GM12875 (cell line): Measurements from ENCODE around the gene ACVR1B.

Source experiments
- H3K4me3 ChIP-seq: one replicate; pipeline ENCODE4 v1.5.1; 2011; ENCODE audit warnings: low read depth, low read length, control low read depth
- TF ChIP-seq, protein P1 (sequence below): IDR thresholded peaks from 2 replicates; pipeline ENCODE4 v1.5.1; 2011; ENCODE audit warnings: low read depth, mild to moderate bottlenecking, control low read depth, inconsistent platforms, low read length, moderate library complexity, borderline replicate concordance; ENCODE audit not compliant: insufficient read depth

The ACVR1B gene

DNA sequence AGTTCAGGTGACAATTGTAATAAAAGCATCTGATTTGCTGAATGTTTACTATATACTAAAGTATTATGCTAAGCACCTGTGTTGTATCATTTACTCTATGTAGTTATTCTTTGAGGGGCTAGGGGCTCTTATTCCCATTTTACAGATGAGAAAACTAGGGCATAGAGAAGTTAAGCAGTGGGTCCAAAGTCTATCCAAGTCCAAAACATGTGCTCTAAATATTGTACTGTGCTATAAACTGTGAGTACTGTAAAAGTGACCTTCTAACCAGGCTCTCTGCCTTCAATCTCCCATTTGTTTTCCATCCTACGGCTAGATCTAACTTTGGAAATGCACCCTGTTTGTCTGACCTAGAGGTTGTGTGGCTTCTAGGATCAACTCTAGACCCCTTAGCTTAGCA is 9.0 kb downstream of the ACVR1B start:
- H3K4me3 ChIP-seq = no peak overlapping the region
- TF ChIP-seq, protein P1, sequence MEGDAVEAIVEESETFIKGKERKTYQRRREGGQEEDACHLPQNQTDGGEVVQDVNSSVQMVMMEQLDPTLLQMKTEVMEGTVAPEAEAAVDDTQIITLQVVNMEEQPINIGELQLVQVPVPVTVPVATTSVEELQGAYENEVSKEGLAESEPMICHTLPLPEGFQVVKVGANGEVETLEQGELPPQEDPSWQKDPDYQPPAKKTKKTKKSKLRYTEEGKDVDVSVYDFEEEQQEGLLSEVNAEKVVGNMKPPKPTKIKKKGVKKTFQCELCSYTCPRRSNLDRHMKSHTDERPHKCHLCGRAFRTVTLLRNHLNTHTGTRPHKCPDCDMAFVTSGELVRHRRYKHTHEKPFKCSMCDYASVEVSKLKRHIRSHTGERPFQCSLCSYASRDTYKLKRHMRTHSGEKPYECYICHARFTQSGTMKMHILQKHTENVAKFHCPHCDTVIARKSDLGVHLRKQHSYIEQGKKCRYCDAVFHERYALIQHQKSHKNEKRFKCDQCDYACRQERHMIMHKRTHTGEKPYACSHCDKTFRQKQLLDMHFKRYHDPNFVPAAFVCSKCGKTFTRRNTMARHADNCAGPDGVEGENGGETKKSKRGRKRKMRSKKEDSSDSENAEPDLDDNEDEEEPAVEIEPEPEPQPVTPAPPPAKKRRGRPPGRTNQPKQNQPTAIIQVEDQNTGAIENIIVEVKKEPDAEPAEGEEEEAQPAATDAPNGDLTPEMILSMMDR = no peak

DNA sequence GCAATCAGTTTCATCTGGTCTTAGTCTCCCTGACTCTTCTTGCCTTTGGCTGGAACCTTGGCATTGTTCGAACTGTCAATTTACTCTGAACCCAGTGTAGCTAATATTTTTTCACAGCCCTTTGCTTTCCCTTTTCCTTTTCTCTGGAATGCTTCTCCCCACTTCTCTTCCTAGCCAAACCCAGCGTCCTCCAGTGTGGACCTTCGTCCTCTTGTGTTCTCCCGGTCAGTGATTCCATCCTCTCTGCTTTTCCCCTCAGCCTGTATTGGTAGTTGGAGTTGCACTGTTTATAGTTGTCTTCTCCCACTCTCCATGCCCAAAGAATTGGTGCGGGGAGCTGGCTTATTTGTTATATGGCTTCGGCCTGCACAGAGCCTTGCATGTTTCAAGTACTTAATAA is 9.4 kb downstream of the ACVR1B start:
- TF ChIP-seq, protein P1 = no peak
- no peak overlapping the region for H3K4me3 ChIP-seq

DNA sequence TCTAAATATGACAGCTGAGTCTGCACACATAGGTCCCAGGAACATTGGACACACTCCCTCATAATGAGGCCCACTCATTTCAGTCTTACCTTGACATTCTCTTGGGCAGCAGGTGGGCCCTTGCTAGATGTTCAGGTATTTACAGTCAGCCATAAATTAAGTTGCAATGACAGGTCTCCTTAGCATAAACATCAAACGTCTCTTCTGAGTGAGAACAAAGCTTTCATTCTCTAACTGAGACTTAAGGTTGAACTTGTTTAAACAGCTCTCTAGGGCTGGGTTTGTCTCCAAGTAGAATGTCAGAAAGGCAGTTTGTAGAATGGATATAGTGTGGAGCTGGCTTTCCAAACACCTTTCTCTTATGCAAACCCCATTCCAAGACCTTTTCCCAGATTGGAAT is 10.3 kb downstream of the ACVR1B start:
- no peak overlapping the region for H3K4me3 ChIP-seq
- TF ChIP-seq, protein P1 = no peak

DNA sequence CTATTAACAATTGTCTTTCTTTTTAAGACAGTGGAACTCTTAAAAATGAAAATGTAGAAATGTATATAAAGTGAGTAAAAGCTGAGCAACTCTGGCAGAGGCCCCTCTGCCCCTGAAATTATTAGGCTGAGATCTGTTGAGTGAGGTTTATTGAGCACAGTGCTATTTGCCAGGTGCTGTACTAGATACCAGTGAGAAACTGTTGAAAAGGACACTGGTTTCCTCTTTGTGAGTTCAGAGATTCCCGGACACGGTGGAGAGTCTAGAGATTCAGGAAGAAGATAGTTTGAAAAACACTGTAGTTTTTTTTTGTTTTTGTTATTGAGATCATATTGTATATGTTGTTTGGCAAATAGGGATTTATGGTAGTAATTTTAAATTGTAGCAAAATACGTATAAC is 11.2 kb downstream of the ACVR1B start:
- H3K4me3 ChIP-seq = no peak overlapping the region
- TF ChIP-seq, protein P1 = no peak

DNA sequence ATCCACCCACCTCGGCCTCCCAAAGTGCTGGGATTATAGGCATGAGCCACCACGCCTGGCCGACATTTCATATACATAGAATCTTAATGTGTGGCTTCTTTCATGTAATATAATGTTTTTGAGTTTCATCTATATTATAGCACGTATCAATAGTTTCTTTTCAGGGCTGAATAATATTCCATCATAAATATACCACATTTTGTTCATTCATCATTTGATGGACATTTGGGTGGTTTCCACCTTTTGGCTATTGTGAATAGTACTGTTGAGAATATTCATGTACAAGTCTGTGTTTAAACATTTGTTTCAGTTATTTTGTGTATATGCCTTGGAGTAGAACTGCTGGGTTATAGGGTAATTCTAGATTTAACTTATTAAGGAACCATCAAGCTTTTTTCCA is 12.0 kb downstream of the ACVR1B start:
- TF ChIP-seq, protein P1 = no peak
- no peak overlapping the region for H3K4me3 ChIP-seq

DNA sequence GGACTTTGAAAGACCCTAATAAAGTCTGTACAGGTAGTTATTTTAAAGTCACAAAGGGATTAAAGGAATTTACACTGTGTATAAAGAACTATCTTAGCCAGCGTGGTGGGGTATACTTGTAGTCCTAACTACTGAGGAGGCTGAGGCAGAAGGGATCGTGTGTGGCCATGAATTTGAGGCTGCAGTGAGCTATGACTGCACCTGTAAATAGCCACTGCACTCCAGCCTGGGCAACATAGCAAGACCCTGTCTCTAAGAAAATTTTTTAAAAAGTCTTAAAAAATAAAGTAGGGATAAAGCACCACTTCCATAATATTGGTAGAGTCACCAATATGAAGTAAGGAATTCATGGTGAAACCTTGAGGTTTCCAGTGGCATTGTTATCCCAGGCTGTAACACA is 18.1 kb downstream of the ACVR1B start:
- TF ChIP-seq, protein P1 = no peak
- no peak overlapping the region for H3K4me3 ChIP-seq

DNA sequence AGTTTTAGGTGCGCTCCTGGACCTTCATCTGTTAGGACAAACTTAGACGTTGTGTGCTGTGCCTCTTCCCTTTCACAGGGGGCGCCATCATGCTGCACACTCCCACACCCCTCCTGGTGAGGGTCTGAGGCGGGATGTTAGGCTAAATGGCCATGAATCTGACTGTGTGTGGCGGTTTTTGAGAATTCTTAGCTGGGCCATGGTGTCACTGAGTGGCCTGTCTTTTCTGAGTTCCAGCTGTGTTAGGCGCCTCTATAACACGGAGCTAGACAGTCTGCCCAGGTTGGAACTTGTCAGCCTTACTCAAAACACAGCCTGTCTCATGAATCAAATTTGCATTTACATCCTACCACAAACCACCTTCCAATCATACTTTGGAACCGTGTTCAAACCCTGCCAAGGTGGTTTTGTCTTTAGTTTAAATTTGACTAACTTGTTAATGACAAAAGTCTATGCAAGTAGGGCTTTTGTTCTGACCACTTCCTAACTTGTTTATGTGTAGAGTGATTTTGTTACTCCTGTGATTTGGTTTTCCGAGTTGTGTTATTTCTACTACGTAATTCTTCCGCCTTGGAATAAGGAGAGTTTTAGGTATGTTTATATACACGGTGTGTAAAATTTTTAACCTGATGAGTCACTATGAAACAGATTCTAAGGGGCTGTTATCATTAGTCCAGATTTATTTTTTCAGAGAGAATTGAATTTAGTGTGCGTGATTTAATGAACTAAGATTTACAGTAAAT is 19.6 kb downstream of the ACVR1B start:
- H3K4me3 ChIP-seq = no peak overlapping the region

More for the DNA sequence above, 19.6 kb downstream of the ACVR1B start:
- TF ChIP-seq, protein P1 = peak; percentile 73
